Heart left ventricle (tissue), 13 donors: Measurements from ENCODE around the gene GPX1.

Experiments
- POLR2A ChIP-seq, 2 donors: fragments of 450-650 bp; IDR thresholded peaks; one replicate each; pipeline ENCODE4 v1.6.1; 2017; ENCODE audit warnings: antibody characterized with exemption in 2 of 2, mild to moderate bottlenecking in 2 of 2, moderate library complexity in 2 of 2
- TF ChIP-seq, protein P1 (sequence below), 12 donors: fragments of 200-600 bp; sonication (generic) in 4 of 12; IDR thresholded peaks; one replicate each; pipeline versions ENCODE4 v1.5.0 to v1.8.0; 2018 to 2022; ENCODE audit warnings: antibody characterized with exemption in 12 of 12, mild to moderate bottlenecking in 5 of 12
- donor health status: ischemic (EF 13 %, LVEDD 7.1; RV severe dilation, severe dysfunction).
- donor health status: DM: no; HTN: yes; CAD: no.
- donor health status: DM: no; HTN: no; CAD: no.
- donor health status: ischemic (EF 25% LVEDD 6.9; RV normal size, moderate dysfunction).
- donor health status: ischemic (EF 25% LVEDD 5.7; RV mildly dilated, moderate dysfunction).
- donor health status: ischemic (EF 35%, LVEDD 5.7; RV mildly dilated, moderate dysfunction).
- donor health status: nonischemic (EF 11% LVEDD 7.7; RV severe dilation, severe dysfunction).
- donor health status: DM: yes; HTN: yes; CAD: no.
- donor health status: PGD.
- donor health status: ischemic (EF 29% LVEDD 5.4; RV normal size, mild dysfunction).
- donor health status: nonischemic (EF 23%, LVEDD 6.1; RV moderate dilation, normal function).

DNA sequence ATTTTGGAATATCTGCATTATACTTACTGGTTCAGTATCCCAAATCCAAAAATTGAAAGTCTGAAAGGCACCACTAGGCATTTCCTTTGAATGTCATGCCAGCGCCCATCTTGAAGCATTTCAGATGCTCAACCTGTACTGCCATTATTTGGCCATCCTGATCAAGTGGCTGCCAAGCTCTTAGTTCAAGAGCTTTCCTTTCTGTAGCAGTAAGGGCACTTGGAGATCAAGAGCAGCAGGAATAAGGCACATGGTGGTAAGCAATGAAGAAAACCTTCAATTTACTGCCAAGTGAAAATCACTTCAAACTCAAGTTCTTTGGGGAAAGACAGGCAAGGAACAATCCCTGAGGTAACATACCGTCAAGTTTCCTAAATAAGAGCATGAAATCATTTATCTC is 43.6 kb upstream of the GPX1 start:
- TF ChIP-seq, protein P1, sequence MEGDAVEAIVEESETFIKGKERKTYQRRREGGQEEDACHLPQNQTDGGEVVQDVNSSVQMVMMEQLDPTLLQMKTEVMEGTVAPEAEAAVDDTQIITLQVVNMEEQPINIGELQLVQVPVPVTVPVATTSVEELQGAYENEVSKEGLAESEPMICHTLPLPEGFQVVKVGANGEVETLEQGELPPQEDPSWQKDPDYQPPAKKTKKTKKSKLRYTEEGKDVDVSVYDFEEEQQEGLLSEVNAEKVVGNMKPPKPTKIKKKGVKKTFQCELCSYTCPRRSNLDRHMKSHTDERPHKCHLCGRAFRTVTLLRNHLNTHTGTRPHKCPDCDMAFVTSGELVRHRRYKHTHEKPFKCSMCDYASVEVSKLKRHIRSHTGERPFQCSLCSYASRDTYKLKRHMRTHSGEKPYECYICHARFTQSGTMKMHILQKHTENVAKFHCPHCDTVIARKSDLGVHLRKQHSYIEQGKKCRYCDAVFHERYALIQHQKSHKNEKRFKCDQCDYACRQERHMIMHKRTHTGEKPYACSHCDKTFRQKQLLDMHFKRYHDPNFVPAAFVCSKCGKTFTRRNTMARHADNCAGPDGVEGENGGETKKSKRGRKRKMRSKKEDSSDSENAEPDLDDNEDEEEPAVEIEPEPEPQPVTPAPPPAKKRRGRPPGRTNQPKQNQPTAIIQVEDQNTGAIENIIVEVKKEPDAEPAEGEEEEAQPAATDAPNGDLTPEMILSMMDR (IDR thresholded peaks at IDR 0.05) = no peak
- no peak for TF ChIP-seq POLR2A (IDR thresholded peaks at IDR 0.05)
